Measurements from ENCODE around the gene TBC1D22A.

GRCh38 chr22:46721501-46722085, 40.9 kb upstream of the TBC1D22A start:
- TF ChIP-seq CTCF (IDR thresholded peaks at IDR 0.05) (no peak), POLR2AphosphoS5 (IDR thresholded peaks at IDR 0.05) (no peak), POLR2A (IDR thresholded peaks at IDR 0.05) (no peak)
